Tibial nerve (tissue), 3 donors: Measurements from ENCODE around the gene ATP5MG.

Source experiments
- EP300 ChIP-seq, 2 donors: sonication (generic); formaldehyde crosslinking; IDR thresholded peaks; one replicate each; pipeline ENCODE4 v1.6.1; 2017; ENCODE audit warnings: antibody characterized with exemption in 2 of 2, mild to moderate bottlenecking in 1 of 2
- POLR2A ChIP-seq, 2 donors: fragments of 450-650 bp; IDR thresholded peaks; one replicate each; pipeline ENCODE4 v1.6.1; 2017; ENCODE audit warnings: antibody characterized with exemption in 2 of 2, mild to moderate bottlenecking in 2 of 2, moderate library complexity in 2 of 2

DNA sequence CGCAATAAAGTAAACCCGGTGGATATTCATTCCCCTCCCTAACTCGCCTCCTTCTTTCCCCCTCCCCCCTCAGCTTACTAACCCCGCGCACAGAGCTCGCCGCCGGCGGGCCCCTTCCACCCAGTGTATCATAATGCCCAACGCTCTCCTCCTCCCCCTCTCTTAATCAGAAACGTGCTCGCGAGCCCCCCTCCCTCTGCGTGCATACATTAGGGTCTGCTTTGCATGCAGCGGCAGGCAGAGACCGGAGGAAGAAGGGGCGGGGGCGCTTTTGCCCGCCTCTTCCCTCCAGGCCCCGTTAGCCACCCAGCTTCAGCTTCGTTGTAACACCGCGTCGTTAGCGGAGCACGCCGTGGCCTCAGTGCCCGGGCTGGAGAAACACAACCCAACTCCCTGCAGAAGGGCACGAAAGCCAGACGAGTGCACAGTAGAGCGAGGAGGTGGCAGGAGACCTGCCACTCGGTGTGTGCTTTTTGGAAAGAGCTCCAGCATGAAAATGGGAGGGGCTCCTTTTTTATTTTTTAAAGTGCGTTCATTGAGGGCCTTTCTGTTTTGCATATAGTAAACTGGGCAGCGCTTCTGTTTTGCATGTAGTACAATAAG lies 34.0 kb downstream of the ATP5MG start:
- TF ChIP-seq EP300 (IDR thresholded peaks at IDR 0.05) = no peak
- no peak for TF ChIP-seq POLR2A (IDR thresholded peaks at IDR 0.05)
